ENCODE data around the gene OAT.

Gene OAT

DNA sequence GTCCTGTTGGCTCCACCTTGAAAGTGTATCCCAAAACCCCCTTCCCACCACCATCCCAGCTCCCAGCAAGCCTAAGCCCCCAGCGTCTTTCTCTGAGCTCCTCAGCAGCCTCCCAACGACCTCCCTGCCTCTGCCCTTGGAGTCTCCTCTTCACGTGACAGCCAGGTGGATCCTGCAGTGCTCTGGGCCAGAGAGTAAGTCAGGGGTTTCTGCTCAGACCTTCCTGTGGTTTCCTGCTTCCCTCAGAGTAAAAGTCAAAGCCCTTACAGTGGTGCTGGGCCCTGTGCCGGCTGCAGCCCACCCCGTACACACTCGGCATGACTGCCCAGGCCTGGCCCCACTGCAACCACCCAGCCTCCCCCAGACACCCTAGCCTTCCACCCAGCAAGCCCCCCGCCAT, 51.9 kb downstream of the OAT start:
- Mint-ChIP-seq H3K4me3 (no peak overlapping the region), H3K27me3 (ENCODE audit: low read depth, poor library complexity) (peaks cover 22% of the 10 kb centered on the region), H3K4me1 (peaks cover 35% of the 10 kb centered on the region), H3K9me3 (peaks cover 11% of the 10 kb centered on the region), H3K27ac (peak overlapping the region; percentile 71), H3K36me3 (ENCODE audit: low read depth) (no peaks in the 10 kb centered on the region)
- no peak for DNase-seq
- TF ChIP-seq, protein P1, sequence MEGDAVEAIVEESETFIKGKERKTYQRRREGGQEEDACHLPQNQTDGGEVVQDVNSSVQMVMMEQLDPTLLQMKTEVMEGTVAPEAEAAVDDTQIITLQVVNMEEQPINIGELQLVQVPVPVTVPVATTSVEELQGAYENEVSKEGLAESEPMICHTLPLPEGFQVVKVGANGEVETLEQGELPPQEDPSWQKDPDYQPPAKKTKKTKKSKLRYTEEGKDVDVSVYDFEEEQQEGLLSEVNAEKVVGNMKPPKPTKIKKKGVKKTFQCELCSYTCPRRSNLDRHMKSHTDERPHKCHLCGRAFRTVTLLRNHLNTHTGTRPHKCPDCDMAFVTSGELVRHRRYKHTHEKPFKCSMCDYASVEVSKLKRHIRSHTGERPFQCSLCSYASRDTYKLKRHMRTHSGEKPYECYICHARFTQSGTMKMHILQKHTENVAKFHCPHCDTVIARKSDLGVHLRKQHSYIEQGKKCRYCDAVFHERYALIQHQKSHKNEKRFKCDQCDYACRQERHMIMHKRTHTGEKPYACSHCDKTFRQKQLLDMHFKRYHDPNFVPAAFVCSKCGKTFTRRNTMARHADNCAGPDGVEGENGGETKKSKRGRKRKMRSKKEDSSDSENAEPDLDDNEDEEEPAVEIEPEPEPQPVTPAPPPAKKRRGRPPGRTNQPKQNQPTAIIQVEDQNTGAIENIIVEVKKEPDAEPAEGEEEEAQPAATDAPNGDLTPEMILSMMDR (IDR thresholded peaks at IDR 0.05): no peak

DNA sequence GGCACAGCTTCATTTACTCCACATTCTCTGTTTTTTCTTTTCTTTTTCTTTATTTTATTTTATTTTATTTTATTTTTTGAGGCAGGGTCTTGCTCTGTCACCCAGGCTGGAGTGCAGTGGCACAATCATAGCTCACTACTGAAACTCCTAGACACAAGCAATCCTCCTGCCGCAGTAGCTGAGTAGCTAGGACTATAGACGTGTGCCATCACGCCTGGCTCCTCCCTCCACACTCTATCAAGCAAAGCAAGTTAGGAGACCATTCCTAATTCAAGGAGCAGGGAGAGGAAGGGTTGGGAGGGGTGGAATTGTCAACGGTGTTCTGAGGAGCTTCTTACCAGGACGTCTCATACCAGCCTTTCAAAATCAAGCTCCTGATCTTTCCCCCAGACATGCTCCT, 52.4 kb downstream of the OAT start:
- no peaks in the 10 kb centered on the region for H3K36me3 Mint-ChIP-seq (ENCODE audit: low read depth)
- TF ChIP-seq, protein P1 (IDR thresholded peaks at IDR 0.05): no peak
- peaks cover 7% of the 10 kb centered on the region for H3K9me3 Mint-ChIP-seq
- DNase-seq: no peak
- H3K4me3 Mint-ChIP-seq: no peak overlapping the region
- no peak overlapping the region for H3K27ac Mint-ChIP-seq
- peaks cover 22% of the 10 kb centered on the region for H3K27me3 Mint-ChIP-seq (ENCODE audit: low read depth, poor library complexity)
- peaks cover 35% of the 10 kb centered on the region for H3K4me1 Mint-ChIP-seq

- no peak overlapping the region for H3K27ac Mint-ChIP-seq
- H3K4me1 Mint-ChIP-seq: peaks cover 35% of the 10 kb centered on the region
- no peaks in the 10 kb centered on the region for H3K36me3 Mint-ChIP-seq (ENCODE audit: low read depth)
- H3K27me3 Mint-ChIP-seq (ENCODE audit: low read depth, poor library complexity): peaks cover 17% of the 10 kb centered on the region
- no peak for DNase-seq
- H3K4me3 Mint-ChIP-seq: no peak overlapping the region
- TF ChIP-seq, protein P1 (IDR thresholded peaks at IDR 0.05): no peak
- peaks cover 3% of the 10 kb centered on the region for H3K9me3 Mint-ChIP-seq
These were observed 54.0 kb downstream of the OAT start for GRCh38 chr10:124364674-124365073.

- Mint-ChIP-seq H3K27me3 (ENCODE audit: low read depth, poor library complexity) (peaks cover 21% of the 10 kb centered on the region), H3K36me3 (ENCODE audit: low read depth) (no peaks in the 10 kb centered on the region), H3K4me1 (peaks cover 36% of the 10 kb centered on the region), H3K4me3 (no peak overlapping the region), H3K9me3 (peaks cover 14% of the 10 kb centered on the region), H3K27ac (no peak overlapping the region)
- TF ChIP-seq, protein P1 (IDR thresholded peaks at IDR 0.05): no peak
- DNase-seq: no peak
These were observed 56.2 kb downstream of the OAT start for GRCh38 chr10:124362568-124362967.

DNA sequence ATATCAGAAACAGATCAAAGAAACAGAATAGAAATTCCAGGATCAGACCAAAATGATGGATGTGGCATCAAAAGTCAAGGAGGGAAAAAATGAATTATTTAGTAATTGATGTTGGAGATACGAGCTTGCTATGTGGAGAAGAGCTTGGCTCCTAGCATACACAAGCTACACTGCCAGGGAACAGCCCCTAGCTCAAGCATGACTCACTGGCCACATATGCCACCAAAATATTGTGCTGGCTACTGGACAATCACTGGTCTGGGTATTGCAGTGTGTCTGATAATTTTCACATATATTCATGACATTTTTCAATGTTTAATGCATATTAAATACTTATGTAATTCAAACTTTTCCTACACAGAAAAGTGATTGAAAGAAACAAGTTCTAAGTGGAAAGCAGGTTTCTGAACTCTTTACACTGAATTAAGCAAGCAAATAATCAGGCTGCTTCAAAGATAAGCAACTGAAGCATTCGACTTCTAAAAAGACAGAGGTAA, 59.3 kb downstream of the OAT start:
- H3K36me3 Mint-ChIP-seq (ENCODE audit: low read depth): no peaks in the 10 kb centered on the region
- H3K4me1 Mint-ChIP-seq: peaks cover 30% of the 10 kb centered on the region

GRCh38 chr10:124357561-124357885, 61.2 kb downstream of the OAT start:
- Mint-ChIP-seq H3K27ac (peak overlapping the region; percentile 40), H3K27me3 (ENCODE audit: low read depth, poor library complexity) (peaks cover 13% of the 10 kb centered on the region), H3K4me3 (no peak overlapping the region), H3K4me1 (peaks cover 41% of the 10 kb centered on the region), H3K36me3 (ENCODE audit: low read depth) (no peaks in the 10 kb centered on the region), H3K9me3 (peaks cover 14% of the 10 kb centered on the region)
- DNase-seq: no peak
- TF ChIP-seq, protein P1 (IDR thresholded peaks at IDR 0.05): no peak

More for the DNA sequence above, 59.3 kb downstream of the OAT start:
- H3K4me3 Mint-ChIP-seq: no peak overlapping the region
- DNase-seq: no peak
- H3K27ac Mint-ChIP-seq: no peak overlapping the region
- TF ChIP-seq, protein P1 (IDR thresholded peaks at IDR 0.05): no peak
- peaks cover 14% of the 10 kb centered on the region for H3K9me3 Mint-ChIP-seq
- peaks cover 21% of the 10 kb centered on the region for H3K27me3 Mint-ChIP-seq (ENCODE audit: low read depth, poor library complexity)

Data from nephron progenitor cell (in vitro differentiated cells).